ENCODE results near the gene ROMO1. TPM values are rescaled to one million over a fixed set of nuclear protein-coding genes. Genes with fewer than 3 reads are reported as not detected.

ROMO1 gene
- total RNA-seq, 1 experiment from 2014 or later = 207 TPM

- no peak overlapping the region for H2BK5ac ChIP-seq (ENCODE audit: insufficient read length, low read length)
- H4K8ac ChIP-seq (replicated peaks; ENCODE audit: insufficient read length, low read depth, low read length) = no peak overlapping the region
- H3K4me1 ChIP-seq (ENCODE audit: insufficient read depth, low read length) = no peaks in the 10 kb centered on the region
- no peak overlapping the region for H3K23ac ChIP-seq (ENCODE audit: insufficient read length, low read depth, low read length)
- no peak overlapping the region for H3K14ac ChIP-seq (ENCODE audit: insufficient read depth, low read length)
- WGBS (ENCODE audit: extremely low coverage, insufficient read length, low lambda C conversion rate) = no CpG with 5 or more reads among the region's 12 CpGs
- TF ChIP-seq CTCF (conservative IDR thresholded peaks at IDR 0.05) = no peak
- no peak overlapping the region for H3K56ac ChIP-seq (ENCODE audit: insufficient read length, low read depth, low read length)
- DNase-seq = no peak
- no peak overlapping the region for H3K9ac ChIP-seq (ENCODE audit: extremely low read depth, insufficient read length, low read length)
- no peaks in the 10 kb centered on the region for H4K20me1 ChIP-seq (ENCODE audit: control insufficient read depth, insufficient read depth, insufficient read length)
- no peaks in the 10 kb centered on the region for H3K9me3 ChIP-seq (ENCODE audit: control insufficient read depth, low read depth, low read length)
- no peak overlapping the region for H2BK15ac ChIP-seq (ENCODE audit: low read depth, low read length)
- Mint-ChIP-seq H3K4me3 (no peak overlapping the region), H3K9me3 (no peaks in the 10 kb centered on the region), H3K27me3 (ENCODE audit: low read depth) (no peaks in the 10 kb centered on the region), H3K36me3 (ENCODE audit: insufficient read depth in 1 of 3, low read depth in 3 of 3) (peaks cover 57 to 96% (median 94%) of the 10 kb centered on the region in 3 experiments), H3K27ac (peak overlapping the region in 2 of 3 experiments; percentile 65 to 83; a peak in 3 of 7 replicates), H3K4me1 (no peaks in the 10 kb centered on the region; a peak in 1 of 4 replicates)
- no peak overlapping the region for H4K91ac ChIP-seq (ENCODE audit: insufficient read length, low read depth, low read length)
- H2BK12ac ChIP-seq (ENCODE audit: insufficient read length, low read depth, low read length) = no peak overlapping the region
- no peak overlapping the region for H3T11ph ChIP-seq (ENCODE audit: low read length)
- H3K79me2 ChIP-seq (ENCODE audit: insufficient read depth, low read length) = peaks cover 2% of the 10 kb centered on the region; the same call in 1 of the 2 replicates
- no peak overlapping the region for H2BK20ac ChIP-seq (ENCODE audit: low read depth, low read length, poor library complexity, severe bottlenecking)
- no peak overlapping the region for H2AK5ac ChIP-seq (ENCODE audit: insufficient read length, low read length)
- H2AFZ ChIP-seq (ENCODE audit: low read length) = no peak overlapping the region
- H3K4ac ChIP-seq (ENCODE audit: low read depth, low read length) = no peak overlapping the region
- no peak overlapping the region for H3K18ac ChIP-seq (ENCODE audit: insufficient read length, low read depth, low read length)
- no peak overlapping the region for H4K5ac ChIP-seq (ENCODE audit: insufficient read length, low read depth, low read length)
- peaks cover 5% of the 10 kb centered on the region for H3K79me1 ChIP-seq (ENCODE audit: insufficient read depth, low read depth, low read length, poor library complexity, severe bottlenecking)
- H3K23me2 ChIP-seq (ENCODE audit: insufficient read length, low read depth, low read length, poor library complexity, severe bottlenecking) = no peaks in the 10 kb centered on the region
- H3K27ac ChIP-seq (ENCODE audit: insufficient read length, low read depth, low read length) = no peak overlapping the region
- H2BK120ac ChIP-seq (ENCODE audit: low read depth, low read length, poor library complexity, severe bottlenecking) = no peak overlapping the region
- no peak overlapping the region for H3K4me2 ChIP-seq (ENCODE audit: insufficient read depth, insufficient read length, low read length)
- H3K27me3 ChIP-seq (ENCODE audit: insufficient read depth, low read length) = no peaks in the 10 kb centered on the region
Measured at GRCh38 chr20:35718972-35719635, 19.9 kb downstream of the ROMO1 start.

Measured in H9 (cell line).